Panc1 (cell line): Measurements from ENCODE around the gene WFIKKN1. TPM values are rescaled to one million over a fixed set of nuclear protein-coding genes. Genes with fewer than 3 reads are reported as not detected.

Experiments used
- ATAC-seq: fragments of 200-7000 bp; cut with Tn5 transposase; 2 replicates; pipeline ENCODE4 v1.9.1; 2020; ENCODE audit warnings: mild to moderate bottlenecking, moderate library complexity
- BruUV-seq: library from RNA; stranded (reverse); fragments of 400-500 nt; replicated peaks from 2 replicates; lab custom pipeline; 2021; lab: Mats Ljungman, UMichigan
- CTCF ChIA-PET: fragments of 300-600 bp; sonication (Branson Sonifier 250); formaldehyde crosslinking; loops from one replicate; lab custom pipeline; 2022; ENCODE audit warnings: antibody characterized with exemption; lab: Charles Lee
- POLR2A ChIA-PET: fragments of 300-600 bp; sonication (Branson Sonifier 250); formaldehyde crosslinking; loops from one replicate; lab custom pipeline; 2022; ENCODE audit warnings: antibody characterized with exemption; lab: Charles Lee
- DNase-seq: peaks from one replicate; pipeline ENCODE4 v3.0.0-alpha.2; 2010; ENCODE audit warnings: low read depth, low spot score
- H3K27ac ChIP-seq: 2 replicates; pipeline ENCODE4 v1.5.1; 2011; ENCODE audit warnings: mild to moderate bottlenecking, low read length, inconsistent platforms
- H3K27me3 ChIP-seq: fragments of 200-500 bp; sonication (Bioruptor generic); 2 replicates; pipeline ENCODE4 v1.6.0; 2014; ENCODE audit warnings: low read length, inconsistent platforms; ENCODE audit not compliant: control insufficient read depth, insufficient read depth
- H3K36me3 ChIP-seq: fragments of 200-500 bp; sonication (Bioruptor generic); 2 replicates; pipeline ENCODE4 v1.5.1; 2014; ENCODE audit warnings: inconsistent platforms, mild to moderate bottlenecking, low read length, moderate library complexity; ENCODE audit not compliant: control insufficient read depth, insufficient read depth
- H3K4me1 ChIP-seq: 2 replicates; pipeline ENCODE4 v1.5.1; 2011; ENCODE audit warnings: inconsistent platforms, mild to moderate bottlenecking, low read length, moderate library complexity; ENCODE audit not compliant: control insufficient read depth, insufficient read depth
- H3K4me3 ChIP-seq, 2 experiments: 2 replicates each; pipeline ENCODE4 v1.5.1; 2011 to 2012; ENCODE audit warnings: low read depth in 2 of 2, low read length in 2 of 2, mild to moderate bottlenecking in 2 of 2, inconsistent platforms in 1 of 2, moderate library complexity in 1 of 2
- H3K9me3 ChIP-seq: fragments of 200-500 bp; sonication (Bioruptor generic); 2 replicates; pipeline ENCODE4 v1.5.1; 2014; ENCODE audit warnings: low read depth, mild to moderate bottlenecking, inconsistent platforms, low read length, moderate library complexity; ENCODE audit not compliant: control insufficient read depth, insufficient read depth
- CTCF ChIP-seq: fragments of 450-650 bp; IDR thresholded peaks from 2 replicates; pipeline ENCODE4 v1.5.1; 2017; ENCODE audit warnings: mild to moderate bottlenecking
- POLR2AphosphoS5 ChIP-seq: IDR thresholded peaks from 2 replicates; pipeline ENCODE4 v1.6.1; 2012; ENCODE audit warnings: mild to moderate bottlenecking, low read depth, low read length, moderate library complexity
- REST ChIP-seq, 2 experiments: IDR thresholded peaks; 2 replicates each; pipeline ENCODE4 v1.6.1; 2011 to 2012; ENCODE audit warnings: low read depth in 2 of 2, control low read depth in 1 of 2, low read length in 1 of 2, mild to moderate bottlenecking in 1 of 2, moderate library complexity in 1 of 2; ENCODE audit not compliant: insufficient read depth in 1 of 2
- SIN3A ChIP-seq: IDR thresholded peaks from 2 replicates; pipeline ENCODE4 v1.6.1; 2012; ENCODE audit warnings: low read depth, mild to moderate bottlenecking, low read length, moderate library complexity, borderline replicate concordance; ENCODE audit not compliant: insufficient read depth
- TCF7L2 ChIP-seq: IDR thresholded peaks from 2 replicates; pipeline ENCODE4 v1.6.1; 2011; ENCODE audit warnings: mild to moderate bottlenecking, low read depth, low read length, inconsistent platforms
- in situ Hi-C: cut with HindIII; loops from 2 replicates; pipeline ENCODE4 v1.10.0; 2016; ENCODE audit warnings: low sequenced_read_pairs, low pct_unique_long_range_greater_than_20kb
- intact Hi-C: fragments of 100-400 bp; cut with micrococcal nuclease; formaldehyde crosslinking; loops from one replicate; pipeline ENCODE4 v1.10.0; 2022; ENCODE audit not compliant: unreplicated experiment
- total RNA-seq: library from RNA; stranded (reverse); gene quantifications from one replicate; pipeline ENCODE4 v1.2.1, GENCODE V29; 2021; ENCODE audit not compliant: unreplicated experiment

The WFIKKN1 gene
- total RNA-seq, 1 experiment from 2014 or later = 2.0 TPM

DNA sequence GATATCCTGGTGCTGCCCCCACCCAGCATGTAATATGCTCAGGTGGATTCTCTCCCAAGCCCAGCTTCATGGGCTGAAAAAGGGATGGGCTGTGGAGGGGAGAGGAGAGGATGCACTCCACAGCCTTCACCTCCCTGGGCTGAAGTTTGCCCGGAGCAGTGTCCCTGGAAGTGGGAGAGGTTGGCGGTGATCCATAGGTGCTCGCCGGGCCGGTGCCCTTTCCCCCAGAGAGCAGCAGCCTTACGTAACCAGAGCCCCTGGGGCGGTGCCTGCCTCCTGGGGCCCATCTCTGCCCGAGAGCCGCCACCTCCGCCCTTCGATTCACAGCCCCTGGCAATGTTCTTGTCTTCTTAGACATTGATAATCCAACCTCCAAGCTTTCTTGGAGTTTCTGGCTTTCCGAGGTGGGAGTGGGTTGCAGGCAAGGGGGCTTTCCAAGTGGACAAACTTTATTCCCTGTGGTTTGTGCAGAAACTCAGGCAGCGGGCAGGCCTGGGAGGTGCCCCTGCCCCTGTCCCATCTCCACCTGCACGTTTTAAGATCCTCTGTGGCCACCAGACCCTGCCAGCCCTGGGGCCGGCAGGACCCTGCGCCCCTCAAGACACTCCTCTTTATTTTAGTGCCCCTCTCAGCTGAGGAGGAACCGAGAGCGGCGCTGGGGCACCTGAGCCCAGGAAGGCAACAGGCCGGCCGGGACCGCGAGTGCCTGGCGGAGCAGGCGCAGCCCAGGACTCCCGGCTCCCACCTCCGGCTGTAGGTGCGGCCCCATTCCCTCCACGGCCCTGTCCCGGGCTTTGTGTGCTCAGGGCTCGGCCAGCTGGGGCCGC lies 15.3 kb downstream of the WFIKKN1 start:
- Histone ChIP-seq H3K27ac (peak overlapping the region; percentile 49), H3K27me3 (no peaks in the 10 kb centered on the region), H3K4me1 (peaks cover 47% of the 10 kb centered on the region), H3K4me3 (no peak overlapping the region), H3K36me3 (no peaks in the 10 kb centered on the region), H3K9me3 (no peaks in the 10 kb centered on the region)
- ATAC-seq (peak; percentile 4; the same call in 1 of the 2 replicates), DNase-seq (no peak)
- ChIA-PET POLR2A (no interaction called here), CTCF (no interaction called here)
- in situ Hi-C loops = no loop called here
- intact Hi-C loops = no loop called here
- TF ChIP-seq TCF7L2 (no peak), CTCF (no peak), REST (IDR thresholded peaks at IDR 0.05; ENCODE audit: insufficient read depth in 1 of 2, low read depth in 2 of 2, low read length in 1 of 2) (no peak), POLR2AphosphoS5 (no peak), SIN3A (no peak)
- BruUV-seq = no TSS peak

GRCh38 chr16:646679-647172 lies 15.9 kb downstream of the WFIKKN1 start:
- TF ChIP-seq POLR2AphosphoS5 (no peak), REST (IDR thresholded peaks at IDR 0.05; ENCODE audit: insufficient read depth in 1 of 2, low read depth in 2 of 2, low read length in 1 of 2) (no peak), TCF7L2 (no peak), SIN3A (no peak), CTCF (no peak)
- Histone ChIP-seq H3K27ac (peak overlapping the region; percentile 49), H3K4me1 (peaks cover 47% of the 10 kb centered on the region), H3K36me3 (no peaks in the 10 kb centered on the region), H3K9me3 (no peaks in the 10 kb centered on the region), H3K4me3 (no peak overlapping the region), H3K27me3 (no peaks in the 10 kb centered on the region)
- intact Hi-C loops = no loop called here
- ATAC-seq = no peak
- in situ Hi-C loops = no loop called here
- DNase-seq = no peak
- CTCF ChIA-PET = no interaction called here
- POLR2A ChIA-PET = no interaction called here
- no TSS peak for BruUV-seq
